ENCODE results near the gene NLGN2. TPM values are rescaled to one million over a fixed set of nuclear protein-coding genes. Genes with fewer than 3 reads are reported as not detected.

The NLGN2 gene
- total and polyA plus RNA-seq, 4 donors = 0.24 to 2.4 (median 0.90) TPM

- no peaks in the 10 kb centered on the region for H3K27me3 ChIP-seq (ENCODE audit: control insufficient read depth in 4 of 4, insufficient read depth in 4 of 4, low read length in 3 of 4)
These were observed 53.4 kb downstream of the NLGN2 start for GRCh38 chr17:7460850-7461660.

More at GRCh38 chr17:7460850-7461660, 53.4 kb downstream of the NLGN2 start:
- H3K9ac ChIP-seq (ENCODE audit: low read depth in 1 of 2, low read length in 2 of 2) = no peak overlapping the region
- H3K4me1 ChIP-seq (ENCODE audit: control insufficient read depth in 4 of 4, insufficient read depth in 4 of 4, low read length in 3 of 4) = peaks cover 0 to 4% (median 1%) of the 10 kb centered on the region in 4 donors
- H3K4me3 ChIP-seq (ENCODE audit: low read depth in 1 of 3, low read length in 3 of 3) = no peak overlapping the region
- no peak overlapping the region for H3K27ac ChIP-seq (ENCODE audit: low read depth in 1 of 2, low read length in 2 of 2)
- WGBS = 96% methylated on average over 7 of the region's 7 CpGs
- TF ChIP-seq RXRA (IDR thresholded peaks at IDR 0.05) (no peak), ZBTB33 (IDR thresholded peaks at IDR 0.05) (no peak), RAD21 (IDR thresholded peaks at IDR 0.05) (no peak), REST (IDR thresholded peaks at IDR 0.05) (no peak), NR2F2 (IDR thresholded peaks at IDR 0.05) (no peak), MAX (IDR thresholded peaks at IDR 0.05) (no peak), TAF1 (conservative IDR thresholded peaks at IDR 0.05) (no peak), FOXA2 (IDR thresholded peaks at IDR 0.05) (no peak), GABPA (IDR thresholded peaks at IDR 0.05 in 1 of 2, conservative IDR thresholded peaks at IDR 0.05 in 1 of 2) (no peak), HNF4A (conservative IDR thresholded peaks at IDR 0.05) (no peak), HNF4G (IDR thresholded peaks at IDR 0.05) (no peak)
- H3K9me3 ChIP-seq (ENCODE audit: control insufficient read depth in 4 of 4, low read length in 3 of 4) = no peaks in the 10 kb centered on the region
- no peak for DNase-seq (ENCODE audit: low spot score)
- H3K36me3 ChIP-seq (ENCODE audit: control insufficient read depth in 4 of 4, insufficient read depth in 3 of 4, low read depth in 1 of 4, low read length in 3 of 4) = peaks cover 0 to 12% (median 3%) of the 10 kb centered on the region in 4 donors
